Esophagus mucosa (tissue), 1 donor: ENCODE data around the gene STK24. TPM values are rescaled to one million over a fixed set of nuclear protein-coding genes. Genes with fewer than 3 reads are reported as not detected.
A peak's percentile ranks its signal among the peaks of the same experiment; 100 is the strongest.

Experiments used
- ATAC-seq: fragments of 200-7000 bp; cut with Tn5 transposase; one replicate; pipeline ENCODE4 v1.9.1; 2020
- total RNA-seq: library from RNA; stranded (reverse); gene quantifications from one replicate; pipeline ENCODE4 v1.2.4, GENCODE V29; 2023
- donor health status: DM: yes; HTN: yes; CAD: no.

STK24 gene
- total RNA-seq, 1 donor from 2014 or later: 139 TPM

DNA sequence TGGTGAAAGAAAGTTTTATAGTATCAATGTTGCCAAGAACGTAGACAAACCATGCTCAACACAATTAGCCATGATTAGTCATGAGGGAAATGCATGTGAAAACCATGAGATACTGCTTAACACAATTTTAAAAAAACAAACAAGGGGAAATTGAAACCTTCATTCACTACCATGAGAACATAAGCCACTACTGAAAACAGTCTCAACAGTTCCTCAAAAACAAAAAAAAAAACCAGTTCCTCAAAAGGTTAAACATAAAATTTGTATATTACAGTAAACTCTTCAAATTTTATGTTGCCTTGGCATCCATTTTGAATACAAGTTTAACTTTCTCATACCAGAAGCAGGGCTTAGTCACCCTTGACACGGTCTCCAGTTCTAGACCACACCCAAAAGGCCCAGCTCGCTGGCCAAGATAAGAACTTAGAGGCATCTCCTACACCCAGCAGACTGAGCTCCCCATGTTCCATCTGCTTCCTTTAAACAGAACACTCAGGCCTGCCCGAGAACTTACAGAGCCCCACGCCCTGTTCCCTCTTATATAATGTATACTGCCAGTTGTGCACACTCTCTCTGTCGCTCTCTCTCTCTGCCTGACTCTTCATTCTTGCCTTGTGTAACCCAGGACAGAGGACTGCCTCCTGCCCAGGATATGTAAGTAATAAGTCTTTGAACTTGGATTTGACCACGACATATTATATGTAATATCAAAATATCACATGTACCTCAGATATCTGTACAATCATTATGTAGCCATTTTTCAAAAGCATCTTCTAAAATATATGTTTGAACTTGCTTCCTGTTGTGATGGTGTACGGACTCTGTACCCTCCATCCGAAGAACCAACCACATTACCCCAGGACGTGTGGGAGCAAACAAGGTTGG is 67.4 kb downstream of the STK24 start:
- ATAC-seq: peak; percentile 83

DNA sequence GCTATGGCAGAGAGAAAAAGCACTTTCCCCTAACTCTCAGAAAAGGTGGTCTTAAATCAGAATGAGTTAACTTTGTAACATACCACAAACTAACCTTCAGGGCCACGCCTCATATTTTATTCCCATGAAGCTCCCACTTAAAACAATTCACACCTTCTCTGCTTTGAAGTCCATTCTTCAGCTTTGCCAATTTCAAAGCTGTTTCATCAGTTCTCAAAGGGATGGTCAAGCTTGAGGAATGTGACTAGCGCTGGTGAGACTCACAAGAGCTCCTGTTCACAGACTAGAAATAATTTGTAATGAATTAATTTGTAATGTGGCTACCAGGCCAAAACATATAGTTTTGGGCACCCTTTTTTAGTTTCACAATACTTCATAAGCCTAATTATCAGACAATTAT is 68.2 kb downstream of the STK24 start:
- ATAC-seq: no peak

DNA sequence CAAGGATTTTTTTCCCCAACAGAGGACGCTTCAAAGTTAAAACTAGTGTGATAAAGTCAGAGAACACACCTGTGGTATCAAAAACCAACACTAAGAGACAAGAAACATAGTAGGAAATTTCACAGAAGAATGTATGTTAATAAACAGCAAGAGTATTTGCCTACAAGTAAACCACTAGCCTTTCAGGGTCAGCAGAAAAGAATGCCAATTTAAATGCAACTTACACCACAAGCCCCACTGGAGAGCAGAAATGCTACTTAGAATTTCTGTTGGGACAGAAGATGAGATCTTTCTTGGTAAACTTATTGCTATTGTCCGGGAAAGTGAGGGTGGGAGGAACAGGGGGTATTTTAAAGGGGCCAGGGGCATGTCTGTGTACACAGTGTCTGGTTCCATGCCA is 68.6 kb downstream of the STK24 start:
- no peak for ATAC-seq

DNA sequence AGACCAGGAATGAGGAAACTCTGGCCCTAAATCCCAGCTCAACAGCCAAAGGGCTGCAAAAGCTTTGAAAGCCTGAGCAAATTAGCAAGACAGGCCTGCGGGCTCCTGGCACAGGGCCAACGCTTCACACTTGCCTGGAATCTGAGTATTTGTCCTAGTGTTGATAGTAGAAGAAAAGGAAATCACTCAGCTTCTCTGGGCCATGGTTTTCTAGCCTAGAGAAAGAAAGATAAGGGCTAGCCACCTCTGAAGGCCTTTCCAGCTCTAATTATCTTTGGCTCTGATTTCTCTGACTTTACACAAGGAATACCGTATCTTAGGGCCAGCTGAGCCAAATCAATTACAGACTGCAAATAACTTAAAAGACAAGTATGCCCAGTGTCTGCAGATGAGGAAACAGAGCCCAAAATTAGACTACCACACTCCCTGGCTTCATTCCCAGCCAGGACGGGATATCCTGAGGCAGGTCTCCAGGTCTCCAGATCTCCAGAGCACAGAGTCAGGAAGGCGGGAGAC is 69.6 kb downstream of the STK24 start:
- peak; percentile 1 for ATAC-seq

DNA sequence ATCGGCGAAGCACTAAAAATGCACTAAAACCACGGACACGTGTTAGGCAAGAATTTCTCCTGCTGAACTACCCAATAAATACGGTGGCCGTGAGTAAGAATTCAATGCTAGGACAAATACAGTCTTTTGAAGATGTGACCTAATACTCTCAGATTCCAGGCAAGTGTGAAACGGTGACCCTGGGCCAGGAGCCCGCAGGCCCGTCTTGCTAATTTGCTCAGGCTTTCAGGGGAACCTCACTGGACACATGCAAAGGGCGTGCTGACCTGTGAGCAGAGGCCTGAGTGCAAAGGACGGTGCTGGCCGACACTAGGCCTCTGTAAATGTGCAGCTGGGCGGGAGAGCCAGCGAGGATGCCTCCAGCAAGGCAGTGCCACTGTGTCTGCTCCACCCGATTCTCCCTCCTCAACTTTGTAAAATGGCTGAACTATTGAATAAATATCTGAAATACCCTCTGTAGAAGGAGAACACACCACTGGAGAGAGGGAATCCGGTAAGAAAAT is 70.1 kb downstream of the STK24 start:
- ATAC-seq: no peak

DNA sequence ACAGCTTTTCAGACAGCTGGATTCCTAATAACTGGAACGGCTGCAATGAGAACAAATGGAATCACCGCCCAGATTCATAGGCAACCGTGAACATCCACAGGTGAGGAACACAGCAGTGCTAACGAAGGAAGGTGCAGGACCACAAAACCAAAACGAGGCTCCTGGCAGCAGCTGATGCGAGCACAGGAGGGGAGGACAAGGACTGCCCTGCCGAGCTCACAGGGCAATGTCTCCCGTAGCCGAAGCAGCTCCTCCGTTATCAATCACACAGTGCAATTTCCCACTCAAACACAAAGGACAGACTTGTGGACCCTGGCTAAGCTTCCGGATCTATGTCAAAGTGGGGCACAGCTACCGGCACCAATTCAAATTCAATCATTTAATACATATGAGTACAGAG is 70.6 kb downstream of the STK24 start:
- ATAC-seq: no peak

DNA sequence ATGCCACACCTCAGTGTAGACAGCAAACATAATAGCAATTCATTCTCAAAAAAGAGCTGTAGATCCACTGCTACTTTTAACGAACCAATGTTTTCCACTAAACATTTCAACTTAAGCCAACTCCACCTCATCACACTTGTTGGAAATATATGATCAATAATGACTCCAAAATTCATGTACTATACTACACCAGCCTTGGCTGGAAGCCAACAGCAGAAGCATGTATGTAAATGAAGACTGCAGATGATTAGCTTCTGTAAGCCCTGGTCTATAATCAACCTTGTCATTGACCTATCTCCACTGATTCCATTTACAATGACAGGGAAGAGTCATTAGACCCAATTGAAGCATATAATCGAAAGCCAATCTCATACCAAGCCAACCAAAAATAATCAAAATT is 71.7 kb downstream of the STK24 start:
- no peak for ATAC-seq

DNA sequence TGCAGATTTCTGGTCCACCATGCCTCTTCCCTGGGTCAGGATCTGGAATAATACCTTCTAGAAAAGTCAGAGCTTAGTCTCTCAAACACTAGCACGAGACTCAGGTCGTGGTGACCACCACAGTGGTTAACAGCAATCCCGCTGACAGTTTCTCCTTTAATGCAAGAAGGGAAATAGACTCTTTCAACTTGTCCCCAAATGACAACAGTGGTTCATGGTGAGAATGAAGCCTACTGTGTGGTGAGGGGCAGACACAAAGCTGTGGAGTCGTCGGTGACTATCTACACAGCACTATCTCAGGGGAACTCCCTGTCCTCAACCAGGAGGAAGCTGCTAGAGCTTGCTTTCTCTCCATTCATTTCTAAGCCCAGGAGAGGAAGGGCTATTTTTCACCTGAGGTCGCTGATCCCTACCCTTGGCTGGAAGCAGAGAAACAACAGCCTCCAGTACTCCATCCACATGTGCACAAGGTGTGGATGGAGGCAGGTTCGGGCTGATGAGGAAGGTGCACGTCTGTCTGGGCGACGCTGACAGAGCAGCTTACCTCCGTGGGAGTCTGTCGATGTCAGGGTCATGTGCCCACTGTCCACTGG is 72.4 kb downstream of the STK24 start:
- ATAC-seq: no peak

DNA sequence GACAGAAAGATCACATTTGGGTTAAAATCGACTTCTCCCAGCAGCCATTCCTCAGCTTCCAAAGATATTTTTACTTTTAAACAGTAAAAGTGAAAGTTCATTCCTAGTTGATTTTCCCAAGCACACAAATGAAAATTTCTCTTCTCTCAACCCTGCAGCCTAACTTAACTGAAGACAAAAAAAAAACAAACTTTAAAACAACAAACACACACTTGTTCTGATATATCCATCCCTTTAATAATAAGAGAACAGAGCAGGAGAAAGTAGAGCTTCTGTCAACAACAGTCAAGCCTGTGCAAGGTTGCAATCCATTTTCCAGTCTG is 72.9 kb downstream of the STK24 start:
- ATAC-seq: no peak

DNA sequence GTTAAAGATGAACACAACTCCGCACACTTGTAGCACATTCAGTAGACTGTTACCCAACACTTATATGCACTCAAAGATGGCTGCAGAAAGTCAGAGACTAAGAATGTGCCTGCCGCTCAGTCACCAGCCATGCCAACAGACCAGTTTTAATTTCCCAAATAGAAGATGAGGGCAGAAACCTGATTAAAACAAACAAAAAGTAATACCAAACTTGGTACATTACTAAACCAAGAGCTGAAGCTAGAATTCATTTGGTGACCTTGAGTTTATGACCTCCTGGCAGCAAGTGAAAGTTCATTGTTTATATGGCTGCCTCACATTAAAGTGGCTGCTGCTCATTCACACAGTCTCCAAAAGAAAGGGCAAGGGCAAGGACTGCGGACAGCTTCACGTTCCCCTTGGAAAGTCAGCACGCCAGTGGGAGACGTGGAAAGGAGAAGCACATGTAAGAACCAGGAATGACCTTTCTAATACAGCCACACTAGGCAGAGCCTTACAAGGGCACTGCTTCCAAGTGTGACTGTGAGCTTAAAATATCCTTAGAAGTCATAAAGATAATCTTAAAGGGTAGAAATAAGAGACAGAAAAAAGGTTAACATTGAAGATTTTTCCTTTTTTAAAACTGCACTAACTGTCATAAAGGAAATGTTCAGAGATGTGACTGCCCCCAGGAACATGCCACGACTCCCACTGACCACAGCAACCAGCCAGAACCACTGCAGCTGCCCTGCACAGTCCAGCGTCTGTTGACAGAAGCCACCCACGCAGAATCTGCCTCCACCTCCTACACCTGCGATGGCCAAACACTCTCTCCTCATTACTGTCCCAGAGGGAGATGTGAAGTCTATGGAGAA is 73.5 kb downstream of the STK24 start:
- ATAC-seq: no peak

DNA sequence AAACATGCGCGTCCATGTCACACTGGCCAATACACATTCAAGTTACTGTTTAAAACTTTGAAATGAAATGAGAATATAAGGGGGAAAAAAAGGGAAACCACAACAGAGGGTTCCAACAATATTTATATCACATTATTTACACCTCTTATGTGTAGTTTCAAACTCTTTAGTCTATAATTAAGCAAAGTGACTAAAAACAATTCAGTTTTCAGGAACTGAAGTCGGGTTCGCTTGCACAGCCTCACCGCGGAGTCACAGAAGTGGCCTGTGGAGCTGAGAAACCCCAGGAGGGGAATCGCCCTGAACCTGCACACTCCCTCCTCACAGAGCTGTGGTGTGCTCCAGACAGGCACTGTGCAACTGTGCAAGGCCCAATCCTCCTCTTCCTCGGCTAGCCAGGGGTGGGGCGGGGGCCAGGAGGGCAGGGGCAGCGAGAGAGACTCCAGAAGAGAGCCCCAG is 75.9 kb downstream of the STK24 start:
- no peak for ATAC-seq

DNA sequence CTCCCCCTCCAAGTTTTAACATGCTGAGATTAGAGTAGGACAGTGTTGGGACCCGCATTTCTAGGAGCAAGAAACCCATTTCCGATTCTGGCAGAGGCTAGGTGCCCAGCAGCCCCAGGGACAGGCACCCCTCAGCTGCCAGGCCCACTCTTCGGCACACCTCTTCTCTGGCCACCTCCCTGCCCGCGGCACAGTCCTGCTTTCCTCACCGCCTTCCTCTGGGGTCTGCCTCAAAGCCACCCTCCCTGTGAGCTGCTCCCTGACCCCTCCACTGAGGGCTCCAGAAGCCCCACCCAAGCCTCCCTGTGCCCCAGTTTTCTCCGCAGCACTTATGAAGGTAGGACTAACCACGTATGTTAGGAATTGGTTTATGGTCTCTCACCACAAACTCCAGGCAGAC is 79.9 kb downstream of the STK24 start:
- no peak for ATAC-seq

DNA sequence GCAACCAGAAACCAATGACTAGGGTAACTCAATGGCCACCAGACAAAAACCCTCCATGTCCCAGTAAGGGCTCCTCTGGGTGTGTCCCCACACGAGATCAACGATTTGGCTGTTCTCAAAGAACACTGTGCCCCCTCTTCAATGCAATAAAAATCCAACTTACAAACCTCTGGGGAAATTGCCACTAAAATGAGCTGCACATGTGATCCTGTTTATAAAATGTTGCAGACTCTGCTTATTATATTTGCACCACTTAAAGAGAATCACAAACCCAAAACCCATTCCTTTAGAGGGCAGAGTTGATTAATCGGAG is 80.5 kb downstream of the STK24 start:
- ATAC-seq: no peak

DNA sequence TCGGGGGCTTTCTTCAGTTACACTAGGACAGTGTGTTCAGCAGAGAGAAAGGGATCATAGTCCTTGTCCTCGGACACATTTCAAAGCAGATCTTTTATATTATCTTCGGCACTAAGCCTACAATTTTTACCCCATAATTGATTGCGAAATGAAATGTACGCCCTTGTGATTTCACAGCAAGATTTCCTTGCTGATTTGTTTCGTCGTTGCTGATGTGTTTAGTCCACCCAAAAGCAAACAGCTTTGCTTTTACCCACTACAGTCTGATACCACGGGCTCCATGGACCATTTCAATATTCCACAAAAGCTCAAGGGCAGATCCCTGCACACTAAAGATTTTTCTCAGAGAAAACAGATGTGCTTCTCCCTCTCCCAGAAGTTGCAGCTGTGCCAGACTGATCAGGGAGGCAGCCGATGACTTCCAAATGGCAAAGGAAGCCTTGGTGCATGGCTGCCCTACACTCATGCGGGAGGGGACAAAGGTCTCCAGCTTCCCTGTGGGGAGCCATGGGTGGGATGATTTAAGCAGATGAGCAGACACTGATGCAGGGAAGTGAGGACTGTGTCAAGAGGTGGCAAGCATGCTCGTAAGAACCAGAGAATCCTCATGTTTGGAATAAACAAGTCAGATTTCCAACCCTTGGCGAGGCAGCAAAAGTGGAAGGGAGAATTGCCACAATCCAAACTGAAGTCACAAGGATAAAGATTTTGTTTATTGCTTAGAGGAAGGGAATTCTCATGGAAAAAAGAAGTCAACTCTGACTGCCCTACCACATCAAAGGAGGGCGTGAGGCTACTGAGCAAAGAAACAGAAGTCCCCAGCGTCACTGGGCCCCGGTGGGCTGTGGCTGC is 81.1 kb downstream of the STK24 start:
- no peak for ATAC-seq

DNA sequence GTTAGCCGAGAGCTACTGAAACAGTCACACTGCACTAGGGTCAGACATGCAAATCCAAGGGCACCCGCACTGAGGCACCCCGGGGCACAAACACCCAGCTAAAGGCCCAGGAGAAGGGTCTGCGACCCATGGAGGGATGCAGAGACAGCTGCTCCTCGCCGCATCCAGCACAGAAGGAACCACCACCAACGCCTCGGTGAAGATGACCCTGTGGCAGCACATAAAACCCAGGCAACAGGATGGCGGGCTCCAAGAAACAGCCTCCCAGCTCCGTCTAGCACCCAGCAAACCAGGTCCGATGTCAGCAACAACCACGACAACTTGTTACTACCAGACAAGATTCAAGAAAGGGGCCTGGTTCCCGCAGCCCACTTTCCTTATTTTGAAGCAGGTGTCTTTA is 82.1 kb downstream of the STK24 start:
- ATAC-seq: no peak

DNA sequence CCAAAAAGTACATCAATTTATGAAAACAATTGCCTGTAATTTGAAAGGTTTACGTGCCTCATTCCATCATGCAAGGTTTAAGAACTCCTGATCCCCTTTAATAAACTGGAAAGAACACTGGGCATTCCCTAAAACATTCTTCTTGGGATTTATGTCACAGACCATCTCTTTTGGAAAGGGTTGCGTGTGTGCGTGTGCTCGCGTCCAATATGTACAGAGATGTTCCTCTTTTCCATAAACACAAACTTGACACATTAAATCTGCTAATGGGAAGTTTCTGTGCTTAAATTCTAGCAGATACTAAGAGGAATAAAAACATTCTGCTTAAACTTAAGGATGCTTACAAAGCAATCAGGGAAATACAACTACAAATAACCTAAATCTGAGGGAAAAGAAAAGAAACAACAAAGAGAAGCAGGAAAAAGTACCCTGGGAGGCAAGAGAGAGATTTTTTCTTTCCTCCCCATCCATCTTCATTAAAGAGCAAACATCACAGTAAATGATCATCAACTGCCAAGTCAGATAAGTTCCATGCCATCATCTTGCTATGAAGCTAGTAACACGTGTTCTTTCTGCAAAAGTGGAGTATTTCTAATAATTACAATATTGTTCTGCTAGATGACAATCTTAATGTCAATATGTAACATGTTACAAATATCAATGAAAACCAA is 83.7 kb downstream of the STK24 start:
- ATAC-seq: no peak

DNA sequence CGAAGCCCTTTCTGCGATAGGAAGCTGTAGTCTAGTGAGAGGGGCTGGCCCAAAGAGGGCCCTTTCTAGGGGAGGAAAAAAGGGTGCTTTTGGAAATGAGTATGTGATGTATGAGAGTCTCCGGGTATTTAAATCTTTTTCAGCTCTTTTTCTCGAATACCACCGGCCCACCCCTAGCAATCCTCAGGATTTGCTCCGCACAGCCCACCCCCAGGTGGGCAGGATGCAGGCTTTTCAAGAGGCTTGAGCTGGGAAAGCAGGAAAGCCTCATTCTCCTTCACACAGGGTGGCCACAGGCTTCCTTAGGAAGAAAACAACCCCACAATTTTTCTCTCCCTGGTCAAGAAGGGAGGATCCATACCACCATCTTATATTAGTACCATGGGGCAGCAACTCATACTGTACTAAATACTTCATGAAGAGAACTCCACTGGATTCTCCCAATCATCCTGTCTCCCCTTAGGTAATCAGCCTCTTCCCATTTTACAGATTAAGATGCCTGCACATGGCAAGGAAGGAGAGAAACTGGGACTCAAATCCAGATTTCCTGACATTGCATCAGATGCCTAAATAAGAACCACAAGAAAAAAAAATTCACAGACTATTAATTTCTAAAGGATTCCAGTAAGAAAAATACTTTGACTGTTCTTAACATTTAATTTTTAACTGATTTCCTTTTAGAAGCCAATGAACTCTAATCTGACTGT is 84.4 kb downstream of the STK24 start:
- no peak for ATAC-seq

DNA sequence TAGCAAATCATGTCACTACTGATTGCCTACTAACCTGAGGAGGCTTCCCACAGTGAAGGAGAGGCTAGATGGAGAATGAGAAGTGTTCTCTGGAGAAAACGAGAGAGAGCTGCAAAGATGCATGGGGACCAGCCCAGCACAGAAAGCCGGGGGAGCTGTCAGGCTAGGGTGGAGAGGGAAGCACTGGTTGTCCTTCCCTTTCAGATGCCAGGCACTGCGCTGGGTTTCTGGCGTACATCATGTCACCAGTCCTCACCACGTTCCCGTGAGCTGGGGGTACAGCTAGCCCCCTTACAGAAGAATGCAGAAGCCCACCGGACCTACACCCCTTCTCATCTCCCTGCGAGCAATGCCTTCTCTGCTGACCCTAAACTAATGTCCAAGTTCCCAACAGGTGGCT is 86.0 kb downstream of the STK24 start:
- no peak for ATAC-seq

DNA sequence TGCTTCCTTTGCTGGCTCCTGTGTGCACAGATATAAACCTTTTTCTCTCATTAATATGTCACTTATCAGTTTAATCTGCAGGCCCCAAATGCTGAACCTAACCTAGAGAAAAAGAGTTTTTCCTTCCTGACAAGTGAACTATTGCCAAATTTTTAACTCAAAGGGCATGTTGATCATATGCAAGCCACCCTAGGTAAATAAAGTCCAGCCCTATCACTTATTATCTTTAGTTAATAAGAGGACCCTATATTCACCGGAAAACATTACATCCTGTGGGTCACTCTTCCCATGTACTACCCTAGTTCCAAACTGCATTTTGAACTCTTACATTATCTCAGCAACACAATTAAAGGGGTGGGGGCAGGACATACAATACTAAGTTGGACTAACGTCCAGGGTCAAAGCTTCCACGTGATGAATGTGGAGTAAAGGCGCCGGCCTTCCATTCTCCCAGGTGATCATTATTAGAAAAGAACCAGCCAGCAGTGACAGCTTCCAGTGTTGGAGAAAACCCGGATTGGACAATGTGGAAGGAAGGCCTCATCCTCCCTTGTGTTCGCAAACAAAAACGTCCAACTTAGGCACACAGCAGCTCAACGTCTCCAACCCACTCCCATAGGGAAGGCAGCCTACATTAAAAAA is 86.6 kb downstream of the STK24 start:
- no peak for ATAC-seq

DNA sequence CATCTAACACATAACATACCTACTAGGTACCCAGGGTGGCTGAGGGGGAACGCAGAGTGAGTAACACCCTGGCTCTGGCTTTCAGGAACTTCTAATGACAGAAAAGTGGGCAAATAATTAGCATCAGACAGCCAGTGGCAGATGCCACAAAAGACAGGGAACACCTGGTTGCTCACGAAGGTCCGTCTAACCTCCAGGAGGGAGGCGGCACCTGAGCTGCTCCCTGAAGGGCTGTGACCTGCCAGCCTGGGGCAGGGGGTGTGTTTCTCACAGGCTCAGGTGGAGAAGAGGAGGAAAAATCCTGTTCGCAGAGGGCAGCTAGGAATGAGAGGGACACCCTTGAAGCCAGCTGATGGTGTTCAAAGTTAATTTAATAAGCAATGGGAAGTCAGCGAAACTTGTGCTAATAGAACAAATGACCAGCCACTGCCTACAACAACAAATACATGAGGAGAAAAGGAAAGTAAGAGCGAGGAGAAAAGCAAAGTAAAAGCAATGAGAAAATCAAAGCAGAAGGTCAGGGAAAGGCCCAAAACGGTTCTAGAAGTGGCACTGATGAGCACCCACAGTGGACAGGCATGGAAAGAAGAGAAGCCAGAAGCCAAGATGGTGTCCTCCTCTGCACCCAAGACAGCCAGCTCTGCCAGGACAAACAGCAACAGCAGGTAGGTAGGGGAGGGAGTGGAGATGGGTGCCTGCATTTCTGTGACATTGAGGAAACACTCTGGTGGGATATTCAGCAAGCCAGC is 87.3 kb downstream of the STK24 start:
- no peak for ATAC-seq
